HepG2 (cell line): Measurements from ENCODE around the gene NMUR1. TPM values are rescaled to one million over a fixed set of nuclear protein-coding genes. Genes with fewer than 3 reads are reported as not detected.

Experiments used
- ATAC-seq: fragments of 200-7000 bp; cut with Tn5 transposase; 3 replicates; pipeline ENCODE4 v1.9.1; 2020; ENCODE audit warnings: mild to moderate bottlenecking, moderate library complexity
- BruUV-seq: library from RNA; stranded (reverse); fragments of 400-500 nt; replicated peaks from 2 replicates; lab custom pipeline; 2021; lab: Mats Ljungman, UMichigan
- CTCF ChIA-PET: fragments of 300-600 bp; formaldehyde crosslinking; extraction: SDS; loops from one replicate; lab custom pipeline; 2021; ENCODE audit warnings: low total read pairs, inconsistent platforms, low intra/inter-chr PET ratio; lab: Yijun Ruan, JAX
- POLR2A ChIA-PET: fragments of 350-600 bp; sonication (Branson Sonifier 250); formaldehyde crosslinking; loops from one replicate; lab custom pipeline; 2020; ENCODE audit warnings: antibody characterized with exemption, inconsistent platforms; lab: Yijun Ruan, JAX
- DNase-seq: peaks from one replicate; pipeline ENCODE4 v3.0.0-alpha.2; 2015; ENCODE audit warnings: low spot score
- FAIRE-seq: peaks from 3 replicates; lab custom pipeline; 2011; peaks lifted over from hg19 to GRCh38; lab: Jason Lieb, UNC
- H2AFZ ChIP-seq: one replicate; pipeline ENCODE4 v1.6.1; 2011; ENCODE audit warnings: low read length, inconsistent platforms
- H3K27ac ChIP-seq: fragments of 300-600 bp; 3 replicates; pipeline ENCODE4 v1.8.0; 2011; ENCODE audit warnings: mixed run types, mild to moderate bottlenecking, mixed read lengths, low read length, inconsistent platforms; ENCODE audit not compliant: insufficient read depth; ENCODE audit errors: extremely low read length
- H3K27me3 ChIP-seq, 2 experiments: fragments of 200-600 bp in 1 of 2; 2 replicates in 1 of 2; 3 replicates in 1 of 2; pipeline versions ENCODE4 v1.6.0 to v1.8.0; 2011; ENCODE audit warnings: low read length in 2 of 2, mild to moderate bottlenecking in 2 of 2, moderate library complexity in 2 of 2, inconsistent platforms in 1 of 2; ENCODE audit not compliant: insufficient read depth in 2 of 2, control insufficient read depth in 1 of 2
- H3K36me3 ChIP-seq, 2 experiments: fragments of 200-600 bp in 1 of 2; replicated peaks in 1 of 2; 2 replicates in 1 of 2; 3 replicates in 1 of 2; pipeline versions ENCODE4 v1.5.1 to v1.8.0; 2011; ENCODE audit warnings: low read length in 2 of 2, inconsistent platforms in 1 of 2; ENCODE audit not compliant: insufficient read depth in 2 of 2, control insufficient read depth in 1 of 2
- H3K4me1 ChIP-seq: 2 replicates; pipeline ENCODE4 v1.5.1; 2012; ENCODE audit warnings: low read length, inconsistent platforms; ENCODE audit not compliant: insufficient read depth
- H3K4me2 ChIP-seq: 2 replicates; pipeline ENCODE4 v1.6.0; 2011; ENCODE audit warnings: low read depth, low read length, inconsistent platforms
- H3K4me3 ChIP-seq, 3 experiments: fragments of 200-600 bp in 1 of 3; sonication (generic), shearing (Covaris generic) in 1 of 3; replicated peaks in 1 of 3; 2 replicates each; pipeline ENCODE4 v1.5.1; 2011 to 2016; ENCODE audit warnings: low read length in 3 of 3, inconsistent platforms in 2 of 3, low read depth in 2 of 3, mild to moderate bottlenecking in 2 of 3, control low read depth in 1 of 3, mixed read lengths in 1 of 3; ENCODE audit not compliant: insufficient read depth in 1 of 3
- H3K79me2 ChIP-seq: one replicate; pipeline ENCODE4 v1.6.1; 2011; ENCODE audit warnings: low read length, inconsistent platforms; ENCODE audit not compliant: insufficient read depth
- H3K9ac ChIP-seq: 2 replicates; pipeline ENCODE4 v1.6.0; 2011; ENCODE audit warnings: mild to moderate bottlenecking, low read depth, low read length, inconsistent platforms; ENCODE audit not compliant: insufficient read depth
- H3K9me3 ChIP-seq: 2 replicates; pipeline ENCODE4 v1.5.1; 2012; ENCODE audit warnings: mild to moderate bottlenecking, low read length
- H4K20me1 ChIP-seq: 2 replicates; pipeline ENCODE4 v1.6.0; 2011; ENCODE audit warnings: inconsistent platforms, mild to moderate bottlenecking, low read length, moderate library complexity; ENCODE audit not compliant: insufficient read depth
- AHR ChIP-seq: IDR thresholded peaks from 2 replicates; pipeline ENCODE4 v1.6.1; 2018; ENCODE audit warnings: missing genetic modification reagents, missing compliant biosample characterization
- JUN ChIP-seq: sonication (generic); formaldehyde crosslinking; IDR thresholded peaks from 2 replicates; pipeline ENCODE4 v1.4.0; 2020; ENCODE audit warnings: mild to moderate bottlenecking, missing genetic modification reagents
- MAX ChIP-seq: IDR thresholded peaks from 2 replicates; pipeline ENCODE4 v1.6.1; 2012; ENCODE audit warnings: inconsistent platforms
- MTF2 ChIP-seq: sonication (generic); formaldehyde crosslinking; IDR thresholded peaks from 2 replicates; pipeline ENCODE4 v1.5.0; 2020; ENCODE audit warnings: missing genetic modification reagents, borderline replicate concordance
- NPAS2 ChIP-seq: sonication (generic); formaldehyde crosslinking; IDR thresholded peaks from 2 replicates; pipeline ENCODE4 v1.8.0; 2022; ENCODE audit warnings: mild to moderate bottlenecking, missing genetic modification reagents, borderline replicate concordance
- PRDM4 ChIP-seq: sonication (generic); formaldehyde crosslinking; IDR thresholded peaks from 2 replicates; pipeline ENCODE4 v1.9.0; 2021; ENCODE audit warnings: missing genetic modification reagents, borderline replicate concordance
- REPIN1 ChIP-seq: sonication (generic); formaldehyde crosslinking; IDR thresholded peaks from 2 replicates; pipeline ENCODE4 v1.8.0; 2022; ENCODE audit warnings: missing genetic modification reagents, low read depth, mild to moderate bottlenecking, borderline replicate concordance
- RXRB ChIP-seq: IDR thresholded peaks from 2 replicates; pipeline ENCODE4 v1.6.1; 2016; ENCODE audit warnings: borderline replicate concordance, missing genetic modification reagents, missing compliant biosample characterization
- SIX1 ChIP-seq: sonication (generic); formaldehyde crosslinking; IDR thresholded peaks from 2 replicates; pipeline ENCODE4 v1.4.0; 2020; ENCODE audit warnings: missing genetic modification reagents, borderline replicate concordance
- ZBED4 ChIP-seq: sonication (generic); formaldehyde crosslinking; IDR thresholded peaks from 2 replicates; pipeline ENCODE4 v1.4.0; 2020; ENCODE audit warnings: missing genetic modification reagents, borderline replicate concordance
- ZNF337 ChIP-seq: sonication (generic); formaldehyde crosslinking; IDR thresholded peaks from 2 replicates; pipeline ENCODE4 v1.5.1; 2020; ENCODE audit warnings: missing genetic modification reagents, low read depth, mild to moderate bottlenecking, borderline replicate concordance
- ZNF549 ChIP-seq: sonication (generic); formaldehyde crosslinking; IDR thresholded peaks from 2 replicates; pipeline ENCODE4 v1.5.0; 2020; ENCODE audit warnings: missing genetic modification reagents
- ZNF570 ChIP-seq: sonication (generic); formaldehyde crosslinking; IDR thresholded peaks from 2 replicates; pipeline ENCODE4 v1.4.0; 2020; ENCODE audit warnings: mild to moderate bottlenecking, missing genetic modification reagents, borderline replicate concordance
- ZNF572 ChIP-seq: sonication (generic); formaldehyde crosslinking; IDR thresholded peaks from 2 replicates; pipeline ENCODE4 v1.5.1; 2020; ENCODE audit warnings: mild to moderate bottlenecking, missing genetic modification reagents
- ZNF670 ChIP-seq: sonication (generic); formaldehyde crosslinking; IDR thresholded peaks from 2 replicates; pipeline ENCODE4 v1.8.0; 2022; ENCODE audit warnings: mild to moderate bottlenecking, missing genetic modification reagents, borderline replicate concordance
- ZSCAN5A ChIP-seq: sonication (generic); formaldehyde crosslinking; IDR thresholded peaks from 2 replicates; pipeline ENCODE4 v1.8.0; 2022; ENCODE audit warnings: mild to moderate bottlenecking, missing genetic modification reagents, borderline replicate concordance
- in situ Hi-C: cut with HindIII; loops from 2 replicates; pipeline ENCODE4 v1.10.0; 2017; ENCODE audit warnings: low pct_unique_long_range_greater_than_20kb; ENCODE audit not compliant: extremely low pct_ligation_motif_present
- intact Hi-C: fragments of 100-400 bp; cut with micrococcal nuclease; formaldehyde crosslinking; loops from one replicate; pipeline ENCODE4 v1.10.0; 2022; ENCODE audit not compliant: unreplicated experiment
- polyA plus RNA-seq, 8 experiments: library from polyadenylated mRNA; depleted of rRNA in 3 of 8; stranded (reverse) in 7 of 8; unstranded in 1 of 8; fragments of >200 nt; fragmentation: Illumina TruSeq in 4 of 8; extraction: Trizol in 4 of 8; gene quantifications; 2 replicates each; pipeline versions ENCODE4 v1.2.1 to v1.2.3, GENCODE V29; 2011 to 2016; ENCODE audit warnings: low read depth in 4 of 8, missing spikeins in 1 of 8, mixed read lengths in 1 of 8; ENCODE audit not compliant: insufficient read depth in 1 of 8
- total RNA-seq, 5 experiments: library from RNA; depleted of rRNA; stranded (reverse); fragments of >200 nt; fragmentation: Illumina TruSeq; extraction: Trizol; gene quantifications; 2 replicates each; pipeline ENCODE4 v1.2.3, GENCODE V29; 2016; ENCODE audit warnings: low read depth in 1 of 5

NMUR1 gene
- total and polyA plus RNA-seq, 2 of the 13 experiments (the other 11 are each of a cell fraction or from before 2014, with no cell fraction given) = not detected

- TF ChIP-seq ZNF337 (CRISPR knock-in tag) = no peak
These were observed 26.5 kb downstream of the NMUR1 start (continued) for GRCh38 chr2:231503766-231504165.

- H3K4me1 ChIP-seq = no peaks in the 10 kb centered on the region
- no peaks in the 10 kb centered on the region for H4K20me1 ChIP-seq
- H3K79me2 ChIP-seq = no peaks in the 10 kb centered on the region
- no peak overlapping the region for H3K4me3 ChIP-seq
- no TSS peak for BruUV-seq
- intact Hi-C loops = no loop called here
- in situ Hi-C loops = no loop called here
- H3K9me3 ChIP-seq = no peaks in the 10 kb centered on the region
- no peak overlapping the region for H3K27ac ChIP-seq
- DNase-seq (no peak), FAIRE-seq (no peak), ATAC-seq (no peak)
- H3K27me3 ChIP-seq = peaks cover 0 to 17% of the 10 kb centered on the region in 2 experiments; a peak in 2 of 5 replicates
- H3K36me3 ChIP-seq = no peaks in the 10 kb centered on the region
- CTCF ChIA-PET = no interaction called here
- H3K9ac ChIP-seq = no peak overlapping the region
- H3K4me2 ChIP-seq = no peak overlapping the region
- no peak overlapping the region for H2AFZ ChIP-seq
- POLR2A ChIA-PET = no interaction called here
- TF ChIP-seq NPAS2 = no peak
- TF ChIP-seq AHR (CRISPR knock-in tag) = no peak
- no peak for TF ChIP-seq PRDM4 (CRISPR knock-in tag)
- no peak for TF ChIP-seq ZNF670 (CRISPR knock-in tag)
- no peak for TF ChIP-seq ZSCAN5A (CRISPR knock-in tag)
- TF ChIP-seq MTF2 (CRISPR knock-in tag) = no peak
- TF ChIP-seq ZNF549 (CRISPR knock-in tag) = no peak
- no peak for TF ChIP-seq MAX
- no peak for TF ChIP-seq ZBED4 (CRISPR knock-in tag)
- no peak for TF ChIP-seq ZNF572
- no peak for TF ChIP-seq ZNF570 (CRISPR knock-in tag)
- TF ChIP-seq JUN = no peak
- TF ChIP-seq REPIN1 = no peak
- TF ChIP-seq SIX1 (CRISPR knock-in tag) = no peak
- no peak for TF ChIP-seq RXRB
These were observed 27.6 kb downstream of the NMUR1 start for GRCh38 chr2:231502596-231502995.
